ENCODE results near the gene ANKRD28.
"Not testable (repeated sequence)": the region's sequence is repeated elsewhere in the genome, so short reads cannot be mapped to it uniquely, and the experiment has no call there.

DNA sequence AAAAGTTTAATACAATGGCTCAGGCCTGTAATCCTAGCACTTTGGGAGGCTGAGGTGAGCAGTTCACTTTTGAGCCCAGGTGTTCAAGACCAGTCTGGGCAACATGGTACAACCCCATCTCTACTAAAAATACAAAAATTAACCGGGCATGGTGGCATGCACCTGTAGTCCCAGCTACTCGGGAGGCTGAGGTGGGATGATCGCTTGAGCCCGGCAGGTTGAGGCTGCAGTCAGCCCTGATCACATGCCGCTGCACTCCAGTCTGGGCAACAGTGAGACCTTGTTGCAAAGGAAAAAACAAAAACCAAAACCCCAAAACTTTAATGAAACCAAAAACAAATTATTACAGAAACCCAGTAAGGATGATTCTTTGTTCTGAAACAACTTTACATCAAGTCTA, 15.3 kb upstream of the ANKRD28 start:
- not testable (repeated sequence) for TF ChIP-seq CTCF (IDR thresholded peaks at IDR 0.05; ENCODE audit: low read length); EZH2 (IDR thresholded peaks at IDR 0.05; ENCODE audit: borderline replicate concordance, low read length)
